ENCODE data around the gene HAGHL. TPM values are rescaled to one million over a fixed set of nuclear protein-coding genes. Genes with fewer than 3 reads are reported as not detected.
"Not testable (repeated sequence)": the region's sequence is repeated elsewhere in the genome, so short reads cannot be mapped to it uniquely, and the experiment has no call there.

HAGHL gene
- total RNA-seq, 2 experiments from 2014 or later = 14.2 to 15.2 TPM

GRCh38 chr16:682493-683395 is 44.2 kb upstream of the HAGHL start:
- Mint-ChIP-seq H3K4me1 (ENCODE audit: low read depth) (peaks cover 33% of the 10 kb centered on the region), H3K4me3 (peak overlapping the region; percentile 82), H3K27me3 (no peaks in the 10 kb centered on the region), H3K27ac (peak overlapping the region; percentile 64), H3K9me3 (no peaks in the 10 kb centered on the region), H3K36me3 (peaks cover 21% of the 10 kb centered on the region)
- intact Hi-C loops (cut with micrococcal nuclease) = loop anchor here (5.0 kb wide), 1 partner anchor 95 kb away; no protein-coding TSS in a partner anchor
- CTCF ChIA-PET = interaction anchor here (0.6 kb wide), 1 partner anchor 42 kb away, joined by 3 read pairs; no protein-coding TSS in a partner anchor
- POLR2A ChIA-PET = no interaction called here
- no peak for DNase-seq

- Mint-ChIP-seq H3K4me1 (ENCODE audit: low read depth) (peaks cover 33% of the 10 kb centered on the region), H3K27me3 (no peaks in the 10 kb centered on the region), H3K9me3 (no peaks in the 10 kb centered on the region), H3K4me3 (peak overlapping the region; percentile 82), H3K36me3 (peaks cover 21% of the 10 kb centered on the region), H3K27ac (peak overlapping the region; percentile 64)
- ChIA-PET CTCF (no interaction called here), POLR2A (interaction anchor here (0.6 to 1.3 kb wide), 3 partner anchors 8 to 95 kb away, joined by 3 read pairs; partner anchors contain the start of genes RHBDL1 and RHOT2)
- intact Hi-C loops (cut with micrococcal nuclease) = loop anchor here (2.0 to 5.0 kb wide), 2 partner anchors 47 to 96 kb away; partner anchors contain the start of gene METTL26
- no peak for DNase-seq
These were observed 43.4 kb upstream of the HAGHL start for GRCh38 chr16:683396-684070.

DNA sequence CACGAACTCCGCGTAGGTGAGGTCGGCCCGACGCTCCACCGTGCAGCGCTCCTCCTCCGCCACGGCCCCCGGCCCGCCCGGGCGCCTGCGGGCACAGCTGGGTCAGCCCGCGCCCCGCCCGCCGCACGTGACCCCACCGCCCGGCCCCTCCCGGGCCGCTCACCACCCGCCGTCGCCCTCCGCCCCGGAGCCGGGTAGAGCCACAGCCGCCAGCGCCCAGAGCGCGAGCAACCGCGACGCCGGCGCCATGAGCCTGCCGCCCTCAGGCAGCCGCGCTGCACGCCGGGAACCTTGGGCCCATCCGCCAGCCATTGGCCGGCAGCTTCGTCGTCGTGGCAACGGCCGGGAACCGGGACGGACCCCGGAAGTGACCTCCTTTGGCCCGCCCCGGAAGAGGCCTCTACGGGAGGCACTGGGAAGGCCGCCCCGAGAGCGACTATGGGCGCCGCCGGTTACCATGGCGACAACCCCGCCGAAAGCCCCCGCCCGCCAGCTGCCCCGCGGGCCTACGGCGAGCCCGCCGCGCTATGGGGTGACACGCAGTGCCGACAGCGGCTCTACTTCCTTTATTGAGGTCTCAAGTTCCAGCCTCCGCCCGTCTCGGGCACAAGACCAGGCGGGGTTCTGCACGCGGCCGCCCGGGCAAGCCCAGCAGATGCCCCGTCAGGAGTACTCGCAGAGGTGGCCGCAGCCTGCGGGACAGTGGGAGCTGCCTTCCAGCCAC is 42.7 kb upstream of the HAGHL start, which contains the start of gene JMJD8:
JMJD8 (minus strand) TSS at position 264 of the 724 bp plus-strand sequence; CDS start at position 249, 15 bp downstream.
- H3K27me3 Mint-ChIP-seq = no peaks in the 10 kb centered on the region
- CTCF ChIA-PET = no interaction called here
- H3K9me3 Mint-ChIP-seq = no peaks in the 10 kb centered on the region

DNA sequence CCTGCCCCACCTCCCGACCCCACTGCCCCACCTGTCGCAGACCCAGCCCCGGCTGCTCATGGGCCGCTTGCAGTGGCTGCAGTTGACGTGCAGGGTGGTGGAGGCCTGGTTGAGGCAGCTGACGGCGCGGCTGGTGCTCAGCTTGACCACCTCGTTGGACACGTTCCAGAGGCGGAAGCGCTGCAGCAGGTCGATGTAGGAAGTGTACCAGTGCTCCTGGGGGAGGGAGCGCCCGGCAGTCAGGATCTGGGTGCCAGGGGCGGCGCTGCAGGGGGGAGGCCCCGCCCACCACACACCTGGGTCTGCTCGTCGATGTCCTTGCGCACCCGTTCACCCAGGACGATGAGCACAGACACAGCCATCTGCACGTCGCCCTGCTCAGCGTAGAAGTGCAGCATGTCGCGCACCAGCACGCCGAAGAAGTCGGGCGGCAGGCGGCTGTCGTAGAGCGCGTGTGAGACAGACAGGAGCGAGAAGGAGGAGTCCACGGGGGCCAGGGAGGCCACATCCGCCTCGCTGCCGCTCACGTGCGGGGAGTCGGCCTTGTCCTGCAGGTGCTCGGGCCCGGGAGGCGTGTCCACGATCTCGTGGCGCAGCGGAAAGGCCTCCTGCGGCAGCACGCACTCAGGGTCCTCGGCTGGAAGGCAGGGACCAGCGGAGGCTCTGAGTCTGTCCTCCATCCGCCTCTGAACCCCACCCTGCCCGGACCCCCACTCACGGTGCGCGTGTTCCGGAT is 41.8 kb upstream of the HAGHL start:
- intact Hi-C loops (cut with micrococcal nuclease) = loop anchor here (2.0 to 5.0 kb wide), 2 partner anchors 48 to 98 kb away; partner anchors contain the start of gene METTL26
- peaks cover 38% of the 10 kb centered on the region for H3K4me1 Mint-ChIP-seq (ENCODE audit: low read depth)
- H3K36me3 Mint-ChIP-seq = peaks cover 21% of the 10 kb centered on the region
- H3K27ac Mint-ChIP-seq = no peak overlapping the region
- H3K4me3 Mint-ChIP-seq = no peak overlapping the region
- POLR2A ChIA-PET = no interaction called here
- CTCF ChIA-PET = no interaction called here
- no peak for DNase-seq
- H3K27me3 Mint-ChIP-seq = no peaks in the 10 kb centered on the region
- H3K9me3 Mint-ChIP-seq = no peaks in the 10 kb centered on the region

More for the DNA sequence above, 42.7 kb upstream of the HAGHL start, which contains the start of gene JMJD8:
- Mint-ChIP-seq H3K27ac (peak within 1 kb of the TSS; percentile 74), H3K4me1 (ENCODE audit: low read depth) (peaks cover 37% of the 10 kb centered on the region), H3K36me3 (peaks cover 21% of the 10 kb centered on the region), H3K4me3 (peak within 1 kb of the TSS; percentile 82)
- POLR2A ChIA-PET = interaction anchor here (0.5 to 1.3 kb wide), 4 partner anchors 8 to 95 kb away, joined by 3 read pairs; partner anchors contain the start of genes RHBDL1 and RHOT2
- intact Hi-C loops (cut with micrococcal nuclease) = loop anchor here (2.0 to 5.0 kb wide), 2 partner anchors 47 to 97 kb away; partner anchors contain the start of gene METTL26
- peak; percentile 98 for DNase-seq

DNA sequence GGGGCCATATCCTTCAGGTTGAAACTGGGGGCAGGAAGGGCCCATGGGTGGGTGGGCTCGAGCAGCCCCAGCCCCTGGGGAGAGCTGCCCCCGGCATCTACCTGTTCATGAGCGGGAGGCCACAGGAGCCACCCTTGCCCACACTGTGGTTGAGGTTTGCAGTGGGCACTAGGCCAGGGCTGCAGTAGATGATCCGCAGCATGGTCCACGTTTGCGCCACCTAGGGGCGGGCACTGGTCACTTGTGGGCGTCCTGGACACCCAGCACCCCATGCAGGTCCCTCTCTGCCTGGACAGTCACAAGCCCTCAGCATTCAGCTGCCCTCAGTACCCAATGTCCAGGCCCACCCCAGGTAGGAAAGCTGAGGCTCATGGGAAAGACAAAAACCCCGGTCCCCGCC is 40.9 kb upstream of the HAGHL start:
- ChIA-PET POLR2A (no interaction called here), CTCF (interaction anchor here (0.8 kb wide), 1 partner anchor 10 kb away, joined by 3 read pairs; no protein-coding TSS in a partner anchor)
- Mint-ChIP-seq H3K36me3 (peaks cover 20% of the 10 kb centered on the region), H3K9me3 (no peaks in the 10 kb centered on the region), H3K4me1 (ENCODE audit: low read depth) (peaks cover 37% of the 10 kb centered on the region), H3K4me3 (no peak overlapping the region), H3K27me3 (no peaks in the 10 kb centered on the region), H3K27ac (no peak overlapping the region)
- DNase-seq = no peak
- intact Hi-C loops (cut with micrococcal nuclease) = loop anchor here (2.0 kb wide), 1 partner anchor 49 kb away; the partner anchor contains the start of gene METTL26

GRCh38 chr16:686459-687260 is 40.2 kb upstream of the HAGHL start:
- Mint-ChIP-seq H3K27ac (no peak overlapping the region), H3K9me3 (no peaks in the 10 kb centered on the region), H3K4me1 (ENCODE audit: low read depth) (peaks cover 30% of the 10 kb centered on the region), H3K36me3 (peaks cover 15% of the 10 kb centered on the region), H3K27me3 (no peaks in the 10 kb centered on the region), H3K4me3 (no peak overlapping the region)
- POLR2A ChIA-PET = no interaction called here
- CTCF ChIA-PET = interaction anchor here (0.8 kb wide), 1 partner anchor 10 kb away, joined by 3 read pairs; no protein-coding TSS in a partner anchor
- intact Hi-C loops (cut with micrococcal nuclease) = no loop called here
- no peak for DNase-seq

- Mint-ChIP-seq H3K4me1 (ENCODE audit: low read depth) (peaks cover 21% of the 10 kb centered on the region), H3K27ac (no peak overlapping the region), H3K36me3 (peaks cover 8% of the 10 kb centered on the region), H3K4me3 (no peak overlapping the region), H3K9me3 (no peaks in the 10 kb centered on the region), H3K27me3 (no peaks in the 10 kb centered on the region)
- intact Hi-C loops (cut with micrococcal nuclease) = no loop called here
- POLR2A ChIA-PET = no interaction called here
- DNase-seq = no peak
- CTCF ChIA-PET = interaction anchor here (0.7 kb wide), 1 partner anchor 20 kb away, joined by 3 read pairs; the partner anchor contains the start of gene RHOT2
These were observed 39.4 kb upstream of the HAGHL start for GRCh38 chr16:687499-687898.

- intact Hi-C loops (cut with micrococcal nuclease) = no loop called here
- no peak for DNase-seq
- Mint-ChIP-seq H3K27me3 (no peaks in the 10 kb centered on the region), H3K36me3 (peaks cover 4% of the 10 kb centered on the region), H3K27ac (peak overlapping the region; percentile 81), H3K9me3 (no peaks in the 10 kb centered on the region), H3K4me3 (peak overlapping the region; percentile 84), H3K4me1 (ENCODE audit: low read depth) (peaks cover 14% of the 10 kb centered on the region)
- POLR2A ChIA-PET = interaction anchor here (0.6 to 1.7 kb wide), 2 partner anchors 9 to 615 kb away, joined by 3 to 12 read pairs; partner anchors contain the start of gene STUB1
- CTCF ChIA-PET = interaction anchor here (1.1 kb wide), 1 partner anchor 23 kb away, joined by 3 read pairs; no protein-coding TSS in a partner anchor
These were observed 37.6 kb upstream of the HAGHL start for GRCh38 chr16:689175-689897.

DNA sequence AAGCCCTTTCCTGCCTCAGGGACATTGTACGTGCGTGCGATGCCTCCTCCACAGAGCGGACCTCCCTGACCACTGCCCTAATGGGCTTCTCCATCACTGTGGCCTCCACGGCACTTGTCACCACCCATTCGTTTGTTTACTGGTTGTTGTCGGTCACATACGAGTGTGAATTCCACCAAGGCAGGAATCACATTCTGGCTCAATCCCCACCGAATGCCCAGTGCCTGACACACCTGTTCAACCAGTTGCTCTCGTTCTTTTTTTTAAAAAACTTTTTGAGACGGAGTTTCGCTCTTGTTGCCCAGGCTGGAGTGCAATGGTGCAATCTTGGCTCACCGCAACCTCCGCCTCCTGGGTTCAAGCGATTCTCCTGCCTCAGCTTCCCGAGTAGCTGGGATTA is 35.7 kb upstream of the HAGHL start:
- CTCF ChIA-PET, H3K4me3 Mint-ChIP-seq: not testable (repeated sequence)

More for the DNA sequence above, 35.7 kb upstream of the HAGHL start:
- H3K27ac Mint-ChIP-seq; DNase-seq; H3K9me3 Mint-ChIP-seq; H3K27me3 Mint-ChIP-seq; H3K36me3 Mint-ChIP-seq; intact Hi-C loops (cut with micrococcal nuclease); POLR2A ChIA-PET: not testable (repeated sequence)
- H3K4me1 Mint-ChIP-seq (ENCODE audit: low read depth) = peaks cover 20% of the 10 kb centered on the region

Data from activated CD4-positive, alpha-beta memory T cell treated with anti-CD3 and anti-CD28 coated beads for 36 hours (primary cell).